ENCODE measurements around the gene FGF18. TPM values are rescaled to one million over a fixed set of nuclear protein-coding genes. Genes with fewer than 3 reads are reported as not detected.

The FGF18 gene
- total RNA-seq, 1 experiment from 2014 or later: 0.52 TPM

GRCh38 chr5:171426680-171427079, 7.2 kb downstream of the FGF18 start:
- H3K4me1 ChIP-seq (replicated peaks; ENCODE audit: insufficient read depth): 0 out of 2 replicates have a peak, but pooled peaks cover 5% of the 10 kb centered on the region
- no peaks in the 10 kb centered on the region for H3K27me3 ChIP-seq (ENCODE audit: insufficient read depth, low read depth)
- DNase-seq: no peak
- BruUV-seq (replicated peaks): no TSS peak
- POLR2A ChIA-PET (ENCODE audit: unreplicated experiment): no interaction called here
- no peak overlapping the region for H3K4me2 ChIP-seq
- no peak overlapping the region for H3K27ac ChIP-seq
- no peaks in the 10 kb centered on the region for H3K36me3 ChIP-seq (ENCODE audit: low read depth)
- TF ChIP-seq EZH2 (IDR thresholded peaks at IDR 0.05; ENCODE audit: low read depth) (no peak), CTCF (conservative IDR thresholded peaks at IDR 0.05) (no peak)
- H3K9me2 ChIP-seq (ENCODE audit: insufficient read depth): no peaks in the 10 kb centered on the region
- H3K79me2 ChIP-seq (ENCODE audit: low read depth): no peaks in the 10 kb centered on the region
- H3K4me3 ChIP-seq: no peak overlapping the region
- intact Hi-C loops (cut with micrococcal nuclease; ENCODE audit: unreplicated experiment): no loop called here
- no peaks in the 10 kb centered on the region for H4K20me1 ChIP-seq (ENCODE audit: insufficient read depth)
- H3K9me3 ChIP-seq (ENCODE audit: insufficient read depth, low read depth): no peaks in the 10 kb centered on the region
- CTCF ChIA-PET: no interaction called here
- no peak overlapping the region for H2AFZ ChIP-seq
- no peaks in the 10 kb centered on the region for H3F3A ChIP-seq (ENCODE audit: insufficient read depth, low read depth)

GRCh38 chr5:171427318-171428167, 8.1 kb downstream of the FGF18 start:
- H3K4me1 ChIP-seq (replicated peaks; ENCODE audit: insufficient read depth): 0 out of 2 replicates have a peak, but pooled peaks cover 5% of the 10 kb centered on the region
- no peak overlapping the region for H3K4me2 ChIP-seq
- no TSS peak for BruUV-seq (replicated peaks)
- H4K20me1 ChIP-seq (ENCODE audit: insufficient read depth): no peaks in the 10 kb centered on the region
- no peak for DNase-seq
- no peaks in the 10 kb centered on the region for H3K27me3 ChIP-seq (ENCODE audit: insufficient read depth, low read depth)
- no peak overlapping the region for H3K27ac ChIP-seq
- no peaks in the 10 kb centered on the region for H3K79me2 ChIP-seq (ENCODE audit: low read depth)
- intact Hi-C loops (cut with micrococcal nuclease; ENCODE audit: unreplicated experiment): no loop called here
- no peak overlapping the region for H3K4me3 ChIP-seq
- no peaks in the 10 kb centered on the region for H3K9me3 ChIP-seq (ENCODE audit: insufficient read depth, low read depth)
- TF ChIP-seq EZH2 (IDR thresholded peaks at IDR 0.05; ENCODE audit: low read depth): no peak
- no peak for TF ChIP-seq CTCF (conservative IDR thresholded peaks at IDR 0.05)
- POLR2A ChIA-PET (ENCODE audit: unreplicated experiment): interaction anchor here (0.7 kb wide), 1 partner anchor 255 kb away, joined by 4 read pairs; no protein-coding TSS in a partner anchor
- H2AFZ ChIP-seq: no peak overlapping the region
- no peaks in the 10 kb centered on the region for H3K9me2 ChIP-seq (ENCODE audit: insufficient read depth)
- H3F3A ChIP-seq (ENCODE audit: insufficient read depth, low read depth): no peaks in the 10 kb centered on the region
- CTCF ChIA-PET: no interaction called here
- no peaks in the 10 kb centered on the region for H3K36me3 ChIP-seq (ENCODE audit: low read depth)

GRCh38 chr5:171428168-171428696, 8.8 kb downstream of the FGF18 start:
- Histone ChIP-seq H4K20me1 (ENCODE audit: insufficient read depth) (no peaks in the 10 kb centered on the region), H3K4me2 (no peak overlapping the region), H3K4me3 (no peak overlapping the region), H3K9me3 (ENCODE audit: insufficient read depth, low read depth) (no peaks in the 10 kb centered on the region), H3K27me3 (ENCODE audit: insufficient read depth, low read depth) (no peaks in the 10 kb centered on the region), H3F3A (ENCODE audit: insufficient read depth, low read depth) (no peaks in the 10 kb centered on the region), H3K4me1 (replicated peaks; ENCODE audit: insufficient read depth) (0 out of 2 replicates have a peak, but pooled peaks cover 5% of the 10 kb centered on the region), H3K9me2 (ENCODE audit: insufficient read depth) (no peaks in the 10 kb centered on the region), H3K27ac (no peak overlapping the region), H3K36me3 (ENCODE audit: low read depth) (no peaks in the 10 kb centered on the region), H2AFZ (no peak overlapping the region), H3K79me2 (ENCODE audit: low read depth) (no peaks in the 10 kb centered on the region)
- CTCF ChIA-PET: no interaction called here
- TF ChIP-seq EZH2 (IDR thresholded peaks at IDR 0.05; ENCODE audit: low read depth) (no peak), CTCF (conservative IDR thresholded peaks at IDR 0.05) (no peak)
- BruUV-seq (replicated peaks): no TSS peak
- POLR2A ChIA-PET (ENCODE audit: unreplicated experiment): no interaction called here
- DNase-seq: no peak
- intact Hi-C loops (cut with micrococcal nuclease; ENCODE audit: unreplicated experiment): no loop called here
